GM21367 (cell line): ENCODE measurements around the gene LBH.
"Not testable (repeated sequence)": the region's sequence is repeated elsewhere in the genome, so short reads cannot be mapped to it uniquely, and the experiment has no call there.

Source experiments
- ATAC-seq: cut with Tn5 transposase; IDR thresholded peaks from one replicate; pipeline ENCODE4 v1.9.1; 2021; ENCODE audit not compliant: unreplicated experiment

The LBH gene

DNA sequence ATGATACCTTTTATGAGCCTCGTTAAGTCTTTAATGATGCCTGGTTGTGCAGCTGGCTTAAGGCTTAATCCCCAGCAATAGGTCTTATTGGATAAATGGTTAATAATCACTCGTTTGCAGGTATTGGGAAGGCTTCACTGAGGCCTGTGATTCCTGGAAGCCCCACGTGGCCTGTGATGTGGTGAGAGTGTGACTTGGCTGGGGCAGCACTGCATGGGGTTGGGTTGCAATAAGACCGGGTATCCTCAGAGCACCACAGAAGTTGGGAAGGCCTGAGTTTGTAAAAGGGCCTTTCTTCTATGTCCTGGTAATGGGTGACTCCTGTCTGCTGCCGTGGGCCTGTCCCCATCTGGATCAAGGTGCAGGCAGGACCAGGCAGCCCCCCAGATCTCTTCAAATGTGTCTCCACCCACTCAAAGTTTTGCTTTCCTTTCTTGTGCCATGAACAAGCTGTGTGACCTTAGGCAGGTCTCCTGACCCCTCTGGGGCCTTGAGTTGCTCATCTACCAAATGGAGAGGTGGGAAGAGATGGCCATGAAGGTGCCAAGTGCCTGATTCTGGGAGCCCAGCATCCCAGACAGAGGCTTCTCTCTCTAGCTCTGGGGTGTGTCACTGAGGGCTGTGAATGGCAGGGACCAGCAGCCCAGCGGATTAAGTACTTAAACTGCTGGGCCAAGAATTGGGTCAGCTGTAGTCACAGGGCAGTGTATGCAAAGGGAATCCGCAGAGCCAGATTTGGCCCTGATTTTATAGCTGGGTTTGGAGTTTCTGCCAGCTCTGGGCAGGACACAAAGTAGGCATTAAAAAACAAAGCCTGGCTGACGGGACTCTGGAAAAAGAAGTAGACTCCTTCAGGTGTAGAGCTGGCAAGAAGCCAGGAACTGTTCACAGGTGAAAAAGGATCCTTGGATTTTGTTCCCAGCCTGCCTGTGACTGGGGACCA lies 24.4 kb downstream of the LBH start:
- ATAC-seq: no peak

DNA sequence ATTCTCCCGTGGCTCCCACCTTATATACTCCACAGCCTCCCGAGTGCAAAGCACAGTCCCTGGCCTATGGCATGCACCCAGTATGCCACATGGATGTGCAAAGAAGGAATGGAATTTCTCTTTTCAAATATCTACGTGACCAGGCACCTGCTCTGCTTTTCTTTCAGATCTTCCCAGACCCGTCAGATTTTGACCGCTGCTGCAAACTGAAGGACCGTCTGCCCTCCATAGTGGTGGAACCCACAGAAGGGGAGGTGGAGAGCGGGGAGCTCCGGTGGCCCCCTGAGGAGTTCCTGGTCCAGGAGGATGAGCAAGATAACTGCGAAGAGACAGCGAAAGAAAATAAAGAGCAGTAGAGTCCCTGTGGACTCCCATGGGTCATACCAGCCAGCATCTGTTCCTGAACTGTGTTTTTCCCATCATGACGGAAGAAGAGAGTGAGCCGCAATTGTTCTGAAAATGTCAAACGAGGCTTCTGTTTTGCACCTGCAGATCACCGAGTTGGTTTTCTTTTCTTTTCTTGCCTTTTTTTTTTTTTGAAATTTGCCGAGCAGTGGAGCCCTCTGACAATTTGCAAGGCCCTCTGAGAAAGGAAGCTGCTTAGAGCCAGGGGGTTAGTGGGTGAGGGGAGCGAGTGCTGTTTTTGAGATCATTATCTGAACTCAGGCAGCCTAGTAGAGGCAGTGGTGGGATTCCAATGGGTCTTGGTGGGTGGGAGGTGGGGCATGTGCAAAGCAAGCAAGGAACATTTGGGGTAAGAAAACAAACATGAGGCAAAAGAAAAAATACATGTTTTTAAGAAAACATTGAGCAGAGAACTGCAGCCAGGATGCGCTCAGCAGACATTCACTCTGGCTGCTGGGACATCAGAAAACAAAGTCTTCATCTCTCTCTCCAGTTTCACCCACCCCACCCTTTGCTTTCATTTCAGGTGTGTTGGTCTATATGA lies 26.2 kb downstream of the LBH start:
- no peak for ATAC-seq

DNA sequence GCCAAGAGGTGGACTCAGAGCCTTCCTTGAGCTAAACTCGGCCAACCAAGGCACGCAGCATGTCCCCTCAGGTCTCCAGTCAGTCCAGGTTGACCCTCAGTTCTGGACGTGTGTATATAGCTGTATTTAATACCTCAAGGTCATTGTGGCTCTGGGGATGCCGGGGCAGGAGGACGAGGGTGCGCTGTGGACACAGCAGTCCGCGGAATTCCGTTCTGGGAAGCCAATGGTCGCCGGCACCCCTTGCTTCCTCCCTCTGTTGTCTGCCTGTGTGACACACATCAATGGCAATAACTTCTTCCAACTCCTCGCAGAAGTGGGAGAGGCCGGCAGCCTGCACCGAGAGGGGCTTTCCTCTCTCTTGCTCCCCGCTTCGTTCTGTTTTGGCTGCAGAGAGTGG lies 27.7 kb downstream of the LBH start:
- ATAC-seq: no peak

DNA sequence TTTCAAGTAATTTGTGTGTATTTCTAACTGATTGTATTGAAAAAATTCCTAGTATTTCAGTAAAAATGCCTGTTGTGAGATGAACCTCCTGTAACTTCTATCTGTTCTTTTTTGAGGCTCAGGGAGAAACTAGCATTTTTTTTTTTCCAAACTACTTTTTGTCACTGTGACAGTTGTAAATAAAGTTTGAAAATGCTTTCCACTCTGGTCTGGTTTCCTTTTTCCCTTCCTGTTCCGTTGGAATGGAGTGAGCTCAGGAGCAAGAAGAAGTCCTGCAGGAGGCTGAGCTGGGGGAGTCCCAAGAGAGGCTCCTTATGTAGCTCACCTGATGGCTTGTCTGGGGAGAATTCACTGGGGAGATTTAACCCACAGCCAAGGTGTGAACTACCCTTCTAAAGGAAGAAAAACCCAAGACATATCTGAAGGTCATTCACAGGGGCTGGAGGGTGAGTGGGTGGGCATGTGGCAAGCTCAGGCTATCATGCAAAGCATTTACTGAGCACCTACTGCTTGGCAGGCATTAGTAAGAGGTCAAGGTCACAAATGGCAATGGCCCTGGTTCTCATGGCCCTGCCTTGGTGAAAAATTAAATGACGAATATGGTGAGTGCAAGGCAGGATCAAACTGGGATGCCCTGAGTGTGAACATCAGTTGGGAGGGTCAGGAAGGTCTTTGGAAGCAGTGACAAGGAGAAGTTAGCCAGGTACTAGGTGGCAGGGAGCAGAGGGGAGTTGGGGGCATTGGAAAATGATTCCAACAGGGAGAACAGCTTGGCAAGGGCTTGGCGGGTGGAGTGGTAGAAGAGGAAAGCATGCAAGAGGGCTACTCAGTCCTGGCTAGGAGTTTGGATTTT lies 28.7 kb downstream of the LBH start:
- no peak for ATAC-seq

DNA sequence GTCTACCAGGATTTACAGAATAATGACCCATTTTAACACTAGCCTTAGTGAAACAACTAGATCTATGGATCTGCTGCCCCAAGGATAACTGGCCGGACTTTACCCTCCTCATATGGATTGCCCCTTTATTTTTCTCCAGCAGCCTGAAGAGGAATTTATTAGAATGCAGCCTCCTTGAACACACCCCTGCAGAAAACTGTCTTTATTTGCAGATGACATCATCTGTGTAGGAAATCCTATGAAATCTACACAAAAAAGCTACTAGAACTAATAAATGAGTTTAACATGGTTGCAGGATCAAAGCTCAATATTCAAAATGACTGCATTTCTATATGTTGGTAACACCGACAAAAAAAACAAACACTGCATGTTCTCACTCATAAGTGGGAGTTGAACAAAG lies 29.6 kb downstream of the LBH start:
- ATAC-seq: no peak

DNA sequence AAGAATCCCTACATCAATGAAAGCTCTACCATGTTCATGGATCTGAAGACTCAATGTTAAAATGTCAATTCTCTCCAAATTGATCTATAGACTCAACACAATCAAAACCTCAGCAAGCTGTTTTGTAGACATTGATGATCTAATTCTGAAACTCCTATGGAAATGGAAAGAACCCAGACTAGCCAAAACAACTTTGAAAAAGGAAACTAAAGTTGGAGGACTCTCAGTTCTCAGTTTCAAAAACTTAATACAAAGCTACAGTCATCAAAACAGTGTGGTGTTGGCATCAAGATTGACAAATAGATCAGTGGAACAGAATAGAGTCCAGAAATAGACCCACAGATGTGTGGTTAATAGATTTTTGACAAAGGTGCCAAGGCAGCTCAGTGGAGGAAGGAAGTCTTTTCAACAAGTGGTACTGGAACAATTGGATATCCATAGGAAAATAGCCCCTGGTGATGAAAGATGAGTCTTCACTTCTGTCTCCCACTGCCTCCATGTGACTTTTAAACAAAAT lies 30.4 kb downstream of the LBH start:
- ATAC-seq: no peak

DNA sequence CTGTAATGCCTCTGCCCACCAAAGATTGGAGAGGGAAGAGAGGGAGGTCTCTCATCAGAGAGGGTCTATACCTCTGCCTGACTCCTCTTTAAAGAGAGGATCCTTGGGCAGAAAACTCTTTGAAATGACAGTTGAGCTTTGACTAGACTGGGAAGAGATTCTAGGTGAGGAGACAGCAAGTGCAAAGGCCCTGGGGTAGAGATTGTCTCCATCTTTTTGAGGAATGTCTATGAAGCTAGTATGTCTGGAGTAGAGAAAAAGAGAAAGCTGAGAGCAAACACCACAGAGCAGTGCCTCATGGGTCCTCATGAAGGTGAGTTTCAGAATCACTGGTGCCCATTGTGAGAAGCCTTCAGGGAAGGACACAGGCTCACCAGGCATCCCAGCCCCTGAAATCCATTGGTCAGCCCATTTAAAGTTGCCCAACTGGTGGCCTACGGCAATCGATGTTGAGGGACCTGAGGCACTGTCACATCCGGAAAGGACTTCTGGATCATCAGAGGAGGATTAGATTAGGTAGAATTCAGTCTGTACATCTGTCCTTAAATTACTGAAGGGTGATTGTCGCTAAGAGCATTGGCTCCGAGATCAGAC lies 31.5 kb downstream of the LBH start:
- ATAC-seq: no peak

DNA sequence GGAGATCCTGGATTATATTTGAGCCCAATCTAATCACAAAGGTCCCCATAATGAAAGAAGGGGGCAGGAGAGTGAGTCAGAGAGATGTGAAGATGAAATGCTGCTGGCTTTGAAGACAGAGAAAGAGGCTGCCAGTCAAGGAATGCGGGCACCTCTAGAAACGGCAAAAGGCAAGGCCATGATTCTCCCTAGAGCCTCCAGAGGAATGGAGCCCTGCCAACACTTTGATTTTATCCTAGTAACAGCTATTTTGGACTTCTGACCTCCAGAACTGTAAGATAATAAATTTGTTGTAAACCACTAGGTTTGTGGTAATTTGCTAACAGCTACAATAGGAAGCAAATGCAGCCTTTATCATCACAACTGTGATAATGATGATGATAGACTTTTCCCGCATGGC lies 32.9 kb downstream of the LBH start:
- no peak for ATAC-seq

DNA sequence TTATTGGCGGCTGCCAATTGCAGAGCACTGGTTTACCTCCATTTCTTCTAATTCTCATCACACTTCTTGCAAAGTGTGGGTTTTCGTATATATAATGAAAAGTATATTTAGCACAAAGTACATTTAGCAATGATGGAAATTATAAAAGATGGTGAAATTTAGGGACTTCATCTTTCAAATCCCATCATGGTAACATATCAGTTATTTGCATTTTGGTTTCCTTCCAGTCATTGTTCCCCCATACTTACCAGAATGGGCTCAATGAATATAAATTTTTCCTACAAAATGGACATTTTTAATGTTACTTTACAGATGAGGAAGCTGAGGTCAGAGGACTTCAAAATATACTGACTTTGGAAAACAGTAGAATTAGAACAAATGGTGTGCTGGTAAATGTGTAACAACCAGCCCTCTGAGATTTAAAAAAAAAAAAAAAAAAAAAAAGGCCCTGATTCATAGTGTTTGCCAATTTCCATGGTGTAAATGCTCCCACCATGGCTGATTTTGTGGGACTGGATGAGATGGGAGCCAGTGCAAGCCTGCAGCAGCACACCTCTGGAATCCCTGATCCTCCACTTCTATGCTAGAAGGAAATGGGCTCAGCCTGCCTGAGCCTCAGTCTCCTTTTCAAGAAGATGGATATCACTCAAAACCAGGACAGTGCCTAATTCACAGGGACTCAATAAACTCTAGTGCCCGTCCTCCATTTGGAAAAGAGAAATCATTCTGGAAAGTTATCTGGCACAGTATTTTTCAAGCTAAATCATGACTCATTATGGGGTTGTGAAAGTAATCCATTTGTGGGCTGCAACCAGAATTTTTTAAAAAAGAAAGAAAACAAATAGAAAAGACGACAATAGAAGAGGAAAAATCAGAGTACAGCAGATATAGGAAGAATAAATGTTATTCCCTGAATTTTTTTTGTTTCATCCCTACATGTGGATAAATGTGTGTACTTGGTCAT lies 34.0 kb downstream of the LBH start:
- no peak for ATAC-seq

DNA sequence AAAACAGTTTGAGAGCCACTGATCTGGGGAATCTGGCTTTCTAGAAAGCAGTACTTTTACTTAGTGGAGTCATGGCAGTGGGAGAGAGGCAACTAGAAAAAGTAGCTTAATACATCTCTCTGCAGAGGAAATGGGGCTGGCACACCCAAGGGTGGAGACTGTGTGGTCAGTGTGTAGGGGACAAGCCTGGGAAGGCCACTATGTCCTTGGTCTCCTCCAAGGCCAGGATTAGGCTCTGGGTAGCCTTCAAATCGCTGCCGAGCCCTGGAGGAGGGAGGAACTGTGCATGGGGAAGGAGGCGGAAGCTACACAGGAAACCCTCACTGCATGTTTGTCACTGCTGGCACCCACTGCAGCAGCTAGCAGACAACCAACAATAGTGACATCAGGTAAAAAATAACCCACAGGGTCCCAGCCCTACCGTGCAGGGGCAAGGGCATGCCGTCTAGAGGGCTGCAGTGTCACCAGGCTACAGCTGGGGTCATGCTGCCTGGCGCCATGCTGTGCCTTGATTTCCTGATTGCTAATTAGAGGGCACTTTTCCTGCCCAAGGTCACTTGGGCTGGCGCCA lies 34.8 kb downstream of the LBH start:
- ATAC-seq: no peak

DNA sequence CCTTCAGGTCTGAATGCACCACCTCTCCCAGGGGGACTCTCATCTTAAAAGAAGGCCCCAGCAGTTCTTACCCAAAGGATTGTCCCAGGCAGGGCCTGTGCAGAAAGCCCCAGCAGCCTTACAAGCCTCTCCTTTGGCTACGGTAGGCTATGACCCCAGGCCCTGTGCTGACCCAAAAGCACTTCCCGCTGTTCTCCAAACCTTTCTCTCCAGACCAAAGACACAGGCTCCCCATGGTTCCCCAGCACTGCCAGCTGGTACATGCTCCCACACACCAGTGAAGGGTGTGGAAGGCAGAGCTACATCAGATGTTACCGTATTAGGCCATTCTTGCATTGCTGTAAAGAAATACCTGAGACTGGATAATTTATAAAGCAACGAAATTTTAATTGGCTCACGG lies 35.4 kb downstream of the LBH start:
- no peak for ATAC-seq

DNA sequence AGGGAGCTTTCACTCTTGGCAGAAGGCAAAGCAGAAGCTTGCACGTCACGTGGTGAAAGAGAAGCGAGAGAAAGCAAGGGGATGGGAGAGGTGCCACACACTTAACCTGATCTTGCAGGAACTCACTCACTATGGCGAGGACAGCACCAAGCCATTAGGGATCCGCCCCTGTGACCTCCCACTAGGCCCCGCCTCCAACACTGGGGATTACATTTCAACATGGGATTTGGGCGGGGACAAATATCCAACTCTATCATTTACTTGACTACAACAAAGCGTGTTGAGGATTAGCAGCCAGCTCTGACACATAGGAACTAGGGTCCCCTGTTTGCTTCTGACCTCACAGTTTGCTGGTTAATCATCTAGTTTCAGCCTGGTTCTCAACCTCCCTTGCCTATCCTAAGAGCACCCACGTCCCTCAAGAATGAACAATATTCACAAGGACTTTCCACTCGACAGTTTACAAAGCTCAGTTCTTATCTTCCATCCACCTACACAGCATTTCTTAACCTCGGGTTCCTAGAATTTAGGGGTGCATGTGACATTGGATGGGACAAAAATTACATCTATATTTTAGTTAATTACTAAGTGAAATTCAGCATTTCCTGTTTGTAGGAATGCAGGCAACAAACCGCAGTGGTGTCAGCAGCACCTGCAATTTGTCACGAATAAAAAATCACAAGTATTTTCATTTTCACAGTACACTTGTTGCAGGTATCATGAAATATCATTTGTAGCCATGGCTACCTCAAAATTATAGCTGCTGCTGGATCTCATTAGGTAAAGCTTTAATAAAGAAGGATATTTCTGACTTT lies 36.0 kb downstream of the LBH start:
- no peak for ATAC-seq

DNA sequence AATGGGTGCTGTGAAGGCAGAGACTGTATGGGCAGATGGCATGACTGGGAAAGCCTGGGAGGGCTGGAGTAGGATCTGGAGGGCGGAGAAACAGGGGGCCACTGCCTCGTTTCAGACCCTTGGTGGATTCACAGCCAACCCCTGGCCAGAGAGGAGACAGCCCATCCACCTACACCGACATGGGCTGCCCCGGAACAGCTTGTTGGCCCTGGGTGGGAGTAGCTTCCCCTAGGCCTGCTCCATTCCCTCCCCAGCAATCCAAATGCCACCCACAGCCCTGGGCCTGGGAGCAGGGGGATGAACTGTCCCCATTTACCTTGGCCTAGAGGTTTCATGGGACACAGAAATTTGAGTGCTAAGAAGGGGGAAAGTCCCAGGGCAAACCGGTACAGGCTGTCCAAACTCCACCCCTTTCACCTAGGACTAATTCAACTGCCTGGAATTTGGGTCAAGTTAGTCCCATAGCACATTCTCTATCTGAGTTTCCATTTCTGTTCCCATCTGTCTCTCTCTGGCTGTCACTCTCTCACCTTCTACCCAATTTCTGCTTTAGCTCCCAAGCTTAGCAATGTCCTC lies 37.0 kb downstream of the LBH start:
- no peak for ATAC-seq

DNA sequence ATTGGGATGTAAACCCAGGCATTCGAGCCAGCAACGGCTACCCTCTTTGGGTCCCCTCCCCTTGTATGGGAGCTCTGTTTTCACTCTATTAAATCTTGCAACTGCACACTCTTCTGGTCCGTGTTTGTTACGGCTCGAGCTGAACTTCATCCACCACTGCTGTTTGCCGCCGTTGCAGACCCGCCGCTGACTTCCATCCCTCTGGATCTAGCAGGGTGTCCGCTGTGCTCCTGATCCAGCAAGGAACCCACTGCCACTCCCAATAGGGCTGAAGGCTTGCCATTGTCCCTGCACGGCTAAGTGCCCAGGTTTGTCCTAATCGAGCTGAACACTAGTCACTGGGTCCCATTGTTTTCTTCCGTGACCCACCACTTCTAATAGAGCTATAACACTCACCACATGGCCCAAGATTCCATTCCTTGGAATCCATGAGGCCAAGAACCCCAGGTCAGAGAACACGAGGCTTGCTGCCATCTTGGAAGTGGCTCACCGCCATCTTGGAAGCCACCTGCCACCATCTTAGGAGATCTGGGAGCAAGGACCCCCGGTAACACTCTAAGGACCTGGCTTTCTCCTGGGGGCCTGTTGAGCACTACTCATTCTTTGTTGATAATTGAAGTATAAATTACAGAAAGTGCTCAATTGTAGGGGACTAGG lies 37.9 kb downstream of the LBH start:
- ATAC-seq: not testable (repeated sequence)

DNA sequence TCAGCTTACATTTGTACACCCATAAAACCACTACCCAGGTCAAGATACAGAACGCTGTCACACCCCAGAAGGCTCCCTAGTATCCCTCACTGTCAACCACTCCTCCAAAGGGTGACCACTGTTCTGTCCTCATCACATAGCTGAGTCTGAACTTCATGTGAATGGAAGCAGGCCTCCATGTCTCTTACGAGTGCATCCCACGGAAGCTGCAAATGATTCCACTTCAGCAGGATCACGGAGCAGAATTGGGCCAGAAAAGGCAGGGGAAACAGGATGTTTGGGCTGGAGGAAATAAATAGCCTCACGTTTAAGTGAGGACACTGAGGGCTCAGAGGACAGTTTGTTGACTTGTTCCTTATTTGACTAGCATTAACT lies 38.4 kb downstream of the LBH start:
- no peak for ATAC-seq

DNA sequence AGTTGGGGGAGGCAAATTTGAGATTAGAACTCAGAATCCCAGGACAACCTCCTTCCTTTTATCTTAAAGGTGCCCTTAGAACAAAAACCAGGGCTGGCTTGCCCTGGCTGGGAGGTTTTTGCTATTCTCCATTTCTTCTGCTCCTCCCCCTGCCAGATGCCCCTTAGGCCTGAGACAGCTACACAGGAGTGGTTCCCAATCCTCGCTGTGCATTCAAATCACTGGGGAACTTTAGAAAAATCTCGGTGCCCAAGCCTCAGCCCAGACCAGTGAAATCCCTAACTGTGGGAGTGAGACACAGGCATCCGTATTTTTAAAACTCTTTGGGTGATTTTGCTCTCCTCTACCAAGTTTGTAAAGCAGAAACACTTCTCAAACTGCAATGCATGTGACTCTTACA lies 38.8 kb downstream of the LBH start:
- no peak for ATAC-seq

DNA sequence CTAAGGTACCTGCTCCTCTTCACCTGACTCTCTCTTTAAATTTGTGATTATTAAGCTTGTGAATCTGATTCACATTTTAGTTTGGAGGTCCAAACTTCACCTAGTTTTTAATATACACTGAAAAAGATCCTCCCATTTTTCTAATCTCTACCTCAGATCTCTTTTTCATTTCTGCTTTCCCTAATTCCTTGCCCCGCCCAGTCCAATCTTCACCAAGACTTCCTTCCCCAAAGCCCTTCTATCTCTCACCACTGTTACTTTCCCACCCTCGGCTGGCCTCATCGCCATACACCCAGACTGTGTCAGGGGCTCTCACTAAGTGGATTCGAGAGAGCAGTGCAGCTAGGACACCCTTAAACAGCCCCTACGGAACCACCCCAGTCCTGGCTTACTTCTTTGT lies 40.0 kb downstream of the LBH start:
- ATAC-seq: no peak
